ENCODE data around the gene AHNAK2. TPM values are rescaled to one million over a fixed set of nuclear protein-coding genes. Genes with fewer than 3 reads are reported as not detected.

Gene AHNAK2
- total RNA-seq, 1 donor from 2014 or later: 0.07 TPM

GRCh38 chr14:104887623-104888488 is 90.3 kb downstream of the AHNAK2 start:
- intact Hi-C loops (cut with micrococcal nuclease): no loop called here

Other genes with a start within 250 kb of the AHNAK2 start
- 90.2 and 93.1 TPM in 2 replicates for gene SIVA1, start 225.2 kb downstream of the AHNAK2 start, total RNA-seq
- 133 and 140 TPM in 2 replicates for gene AKT1, start 182.6 kb downstream of the AHNAK2 start, total RNA-seq
- 5.7 and 6.7 TPM in 2 replicates for gene ZBTB42, start 177.3 kb downstream of the AHNAK2 start, total RNA-seq
- 3.9 and 5.0 TPM in 2 replicates for gene CEP170B, start 113.1 kb downstream of the AHNAK2 start, total RNA-seq
- 0.10 and 0.20 TPM in 2 replicates for gene PLD4, start 53.5 kb downstream of the AHNAK2 start, total RNA-seq
- 0.63 and 0.69 TPM in 2 replicates for gene CLBA1, start 7.4 kb upstream of the AHNAK2 start, total RNA-seq
- 47.4 and 54.3 TPM in 2 replicates for gene CDCA4, start 42.7 kb upstream of the AHNAK2 start, total RNA-seq
- gene GPR132, start 87.1 kb upstream of the AHNAK2 start, total RNA-seq: 48.6 and 48.8 TPM in 2 replicates
- gene JAG2, start 190.4 kb upstream of the AHNAK2 start, total RNA-seq: 7.2 and 7.9 TPM in 2 replicates
- gene NUDT14, start 202.9 kb upstream of the AHNAK2 start, total RNA-seq: 34.0 and 35.8 TPM in 2 replicates

Data from T-helper 1 cell treated with Interleukin-12 subunit alpha and Interleukin-12 subunit beta and Interleukin-4 antibody, amounts not matched to agents 30 ng/mL and 1 ng/mL, for 36 hours (primary cell).